HUES48 (cell line): Measurements from ENCODE around the gene AACS.

Experiments
- H3K27ac ChIP-seq: one replicate; pipeline ENCODE4 v1.7.0; 2013; ENCODE audit warnings: low read depth, low read length, inconsistent platforms
- H3K27me3 ChIP-seq: 2 replicates; pipeline ENCODE4 v1.6.1; 2013; ENCODE audit warnings: mild to moderate bottlenecking, low read length; ENCODE audit not compliant: control insufficient read depth, insufficient read depth
- H3K36me3 ChIP-seq: 2 replicates; pipeline ENCODE4 v1.6.1; 2013; ENCODE audit warnings: low read length; ENCODE audit not compliant: control insufficient read depth, insufficient read depth
- H3K4me1 ChIP-seq: 2 replicates; pipeline ENCODE4 v1.6.1; 2013; ENCODE audit warnings: mild to moderate bottlenecking, low read length; ENCODE audit not compliant: control insufficient read depth, insufficient read depth
- H3K4me3 ChIP-seq: 2 replicates; pipeline ENCODE4 v1.5.1; 2013; ENCODE audit warnings: mild to moderate bottlenecking, low read depth, low read length
- H3K9ac ChIP-seq: 2 replicates; pipeline ENCODE4 v1.6.1; 2013; ENCODE audit warnings: mild to moderate bottlenecking, low read depth, low read length, moderate library complexity
- H3K9me3 ChIP-seq: 2 replicates; pipeline ENCODE4 v1.6.1; 2013; ENCODE audit warnings: low read length; ENCODE audit not compliant: control insufficient read depth, insufficient read depth

The AACS gene

GRCh38 chr12:125065021-125065918, at the start of gene AACS:
Gene AACS, plus strand, starts transcription at chr12:125065435. Its CDS starts 150 bp downstream, at chr12:125065585.
- Histone ChIP-seq H3K27me3 (no peaks in the 10 kb centered on the region), H3K4me1 (peaks cover 19% of the 10 kb centered on the region), H3K36me3 (no peaks in the 10 kb centered on the region; the same call in 1 of the 2 replicates), H3K9ac (peak within 1 kb of the TSS; percentile 57), H3K27ac (peak within 1 kb of the TSS; percentile 51), H3K9me3 (peaks cover 6% of the 10 kb centered on the region), H3K4me3 (peak within 1 kb of the TSS; percentile 77)

- Histone ChIP-seq H3K27ac (no peak overlapping the region), H3K27me3 (no peaks in the 10 kb centered on the region), H3K4me3 (no peak overlapping the region), H3K36me3 (peaks cover 45% of the 10 kb centered on the region), H3K9me3 (no peaks in the 10 kb centered on the region), H3K4me1 (no peaks in the 10 kb centered on the region), H3K9ac (no peak overlapping the region)
Measured at GRCh38 chr12:125015680-125016310, 49.4 kb upstream of the AACS start.

- Histone ChIP-seq H3K27ac (no peak overlapping the region), H3K9ac (no peak overlapping the region), H3K4me3 (no peak overlapping the region), H3K36me3 (peaks cover 38% of the 10 kb centered on the region), H3K9me3 (no peaks in the 10 kb centered on the region), H3K27me3 (no peaks in the 10 kb centered on the region), H3K4me1 (no peaks in the 10 kb centered on the region)
Measured at GRCh38 chr12:125017801-125018200, 47.4 kb upstream of the AACS start.

- H3K27me3 ChIP-seq: no peaks in the 10 kb centered on the region
- H3K36me3 ChIP-seq: peaks cover 38% of the 10 kb centered on the region
- no peaks in the 10 kb centered on the region for H3K4me1 ChIP-seq
- no peak overlapping the region for H3K27ac ChIP-seq
- H3K4me3 ChIP-seq: no peak overlapping the region
- no peak overlapping the region for H3K9ac ChIP-seq
- H3K9me3 ChIP-seq: no peaks in the 10 kb centered on the region
Measured at GRCh38 chr12:125018356-125018755, 46.9 kb upstream of the AACS start.

- no peak overlapping the region for H3K27ac ChIP-seq
- H3K36me3 ChIP-seq: peaks cover 24% of the 10 kb centered on the region
- H3K9ac ChIP-seq: no peak overlapping the region
Measured at GRCh38 chr12:125021096-125021495, 44.1 kb upstream of the AACS start.

GRCh38 chr12:125021771-125022170, 43.5 kb upstream of the AACS start:
- Histone ChIP-seq H3K36me3 (peaks cover 23% of the 10 kb centered on the region), H3K9ac (no peak overlapping the region)

More at GRCh38 chr12:125021096-125021495, 44.1 kb upstream of the AACS start:
- Histone ChIP-seq H3K4me3 (no peak overlapping the region), H3K4me1 (no peaks in the 10 kb centered on the region), H3K27me3 (no peaks in the 10 kb centered on the region), H3K9me3 (no peaks in the 10 kb centered on the region)

GRCh38 chr12:125023065-125023464, 42.2 kb upstream of the AACS start:
- Histone ChIP-seq H3K27me3 (no peaks in the 10 kb centered on the region), H3K27ac (no peak overlapping the region), H3K9ac (no peak overlapping the region), H3K4me3 (no peak overlapping the region), H3K9me3 (no peaks in the 10 kb centered on the region), H3K4me1 (no peaks in the 10 kb centered on the region), H3K36me3 (peaks cover 18% of the 10 kb centered on the region)

More at GRCh38 chr12:125021771-125022170, 43.5 kb upstream of the AACS start:
- Histone ChIP-seq H3K9me3 (no peaks in the 10 kb centered on the region), H3K4me1 (no peaks in the 10 kb centered on the region), H3K4me3 (no peak overlapping the region), H3K27ac (no peak overlapping the region), H3K27me3 (no peaks in the 10 kb centered on the region)

GRCh38 chr12:125024949-125025563, 40.2 kb upstream of the AACS start:
- H3K27ac ChIP-seq: no peak overlapping the region
- H3K4me1 ChIP-seq: no peaks in the 10 kb centered on the region
- H3K36me3 ChIP-seq: peaks cover 18% of the 10 kb centered on the region
- no peak overlapping the region for H3K9ac ChIP-seq
- no peaks in the 10 kb centered on the region for H3K9me3 ChIP-seq
- H3K27me3 ChIP-seq: no peaks in the 10 kb centered on the region
- no peak overlapping the region for H3K4me3 ChIP-seq

- H3K27me3 ChIP-seq: no peaks in the 10 kb centered on the region
- no peaks in the 10 kb centered on the region for H3K4me1 ChIP-seq
- no peaks in the 10 kb centered on the region for H3K9me3 ChIP-seq
- H3K9ac ChIP-seq: no peak overlapping the region
- no peak overlapping the region for H3K4me3 ChIP-seq
- H3K27ac ChIP-seq: no peak overlapping the region
- H3K36me3 ChIP-seq: peaks cover 18% of the 10 kb centered on the region
Measured at GRCh38 chr12:125025606-125026235, 39.5 kb upstream of the AACS start.

GRCh38 chr12:125028106-125028505, 37.1 kb upstream of the AACS start:
- no peak overlapping the region for H3K4me3 ChIP-seq
- no peak overlapping the region for H3K27ac ChIP-seq
- peaks cover 14% of the 10 kb centered on the region for H3K36me3 ChIP-seq
- H3K9ac ChIP-seq: no peak overlapping the region
- H3K27me3 ChIP-seq: no peaks in the 10 kb centered on the region
- H3K9me3 ChIP-seq: no peaks in the 10 kb centered on the region
- no peaks in the 10 kb centered on the region for H3K4me1 ChIP-seq
